GM20431 (cell line): ENCODE data around the gene PRR33.

Experiments used
- in situ Hi-C: fragments of 300-500 bp; cut with MseI, MboI; formaldehyde crosslinking; loops from one replicate; pipeline ENCODE4 v1.15.0; 2020; ENCODE audit warnings: low sequenced_read_pairs; ENCODE audit not compliant: unreplicated experiment

PRR33 gene

DNA sequence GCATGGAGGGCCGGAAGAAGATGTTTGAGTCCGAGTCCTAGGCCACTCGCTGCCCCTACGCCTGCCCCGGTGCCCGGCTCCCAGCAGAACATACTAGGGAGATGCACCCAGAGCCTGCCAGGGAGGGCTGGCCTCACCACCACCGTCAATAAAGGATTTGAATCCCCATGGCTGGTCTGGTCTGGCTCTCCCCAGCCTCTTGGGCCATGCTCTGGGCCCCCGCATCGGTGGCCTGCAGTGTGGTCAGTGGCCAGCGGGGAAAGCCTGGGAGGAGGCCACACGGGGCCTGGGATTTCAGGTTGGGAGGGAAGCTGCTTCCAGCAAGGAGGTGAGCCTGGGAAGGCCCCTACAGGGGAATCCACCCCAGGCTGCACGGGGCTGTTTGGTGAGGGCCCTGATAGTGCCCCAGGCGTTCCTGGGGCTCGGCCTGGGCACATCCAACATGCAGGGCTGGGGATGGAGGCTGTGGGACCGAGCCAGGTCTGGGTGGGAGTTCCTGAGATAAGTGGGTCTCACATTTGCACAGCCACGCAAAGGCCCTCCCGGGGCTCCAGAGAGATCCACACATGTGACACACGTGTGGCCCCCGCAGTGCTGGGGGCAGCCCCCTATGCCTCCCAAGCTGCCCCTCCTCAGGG is 50.1 kb downstream of the PRR33 start:
- in situ Hi-C loops, result no loop called here

DNA sequence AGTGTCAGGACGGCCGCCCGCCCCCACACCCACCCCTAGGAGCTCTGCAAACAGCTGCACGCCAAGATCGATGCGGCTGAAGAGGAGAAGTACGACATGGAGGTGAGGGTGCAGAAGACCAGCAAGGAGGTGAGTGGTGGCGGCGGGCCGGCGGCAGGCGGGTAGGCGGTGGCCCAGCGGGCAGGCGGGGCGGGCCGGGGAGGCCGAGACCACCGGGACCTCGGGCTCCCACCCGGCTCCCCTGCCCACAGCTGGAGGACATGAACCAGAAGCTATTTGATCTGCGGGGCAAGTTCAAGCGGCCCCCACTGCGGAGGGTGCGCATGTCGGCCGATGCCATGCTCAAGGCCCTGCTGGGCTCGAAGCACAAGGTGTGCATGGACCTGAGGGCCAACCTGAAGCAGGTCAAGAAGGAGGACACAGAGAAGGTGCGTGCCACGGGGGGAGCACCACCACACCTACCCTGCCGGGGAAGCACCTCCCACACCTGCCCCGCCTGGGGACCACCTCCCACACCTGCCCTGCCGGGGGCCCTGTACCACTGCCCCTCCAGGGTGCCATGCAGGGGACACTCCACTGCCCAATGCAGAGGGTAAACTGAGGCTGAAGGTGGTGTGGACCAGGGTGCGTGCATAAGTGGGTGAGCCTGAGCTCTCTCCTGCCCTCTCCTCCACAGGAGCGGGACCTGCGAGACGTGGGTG is 50.8 kb downstream of the PRR33 start:
- in situ Hi-C loops, result no loop called here

DNA sequence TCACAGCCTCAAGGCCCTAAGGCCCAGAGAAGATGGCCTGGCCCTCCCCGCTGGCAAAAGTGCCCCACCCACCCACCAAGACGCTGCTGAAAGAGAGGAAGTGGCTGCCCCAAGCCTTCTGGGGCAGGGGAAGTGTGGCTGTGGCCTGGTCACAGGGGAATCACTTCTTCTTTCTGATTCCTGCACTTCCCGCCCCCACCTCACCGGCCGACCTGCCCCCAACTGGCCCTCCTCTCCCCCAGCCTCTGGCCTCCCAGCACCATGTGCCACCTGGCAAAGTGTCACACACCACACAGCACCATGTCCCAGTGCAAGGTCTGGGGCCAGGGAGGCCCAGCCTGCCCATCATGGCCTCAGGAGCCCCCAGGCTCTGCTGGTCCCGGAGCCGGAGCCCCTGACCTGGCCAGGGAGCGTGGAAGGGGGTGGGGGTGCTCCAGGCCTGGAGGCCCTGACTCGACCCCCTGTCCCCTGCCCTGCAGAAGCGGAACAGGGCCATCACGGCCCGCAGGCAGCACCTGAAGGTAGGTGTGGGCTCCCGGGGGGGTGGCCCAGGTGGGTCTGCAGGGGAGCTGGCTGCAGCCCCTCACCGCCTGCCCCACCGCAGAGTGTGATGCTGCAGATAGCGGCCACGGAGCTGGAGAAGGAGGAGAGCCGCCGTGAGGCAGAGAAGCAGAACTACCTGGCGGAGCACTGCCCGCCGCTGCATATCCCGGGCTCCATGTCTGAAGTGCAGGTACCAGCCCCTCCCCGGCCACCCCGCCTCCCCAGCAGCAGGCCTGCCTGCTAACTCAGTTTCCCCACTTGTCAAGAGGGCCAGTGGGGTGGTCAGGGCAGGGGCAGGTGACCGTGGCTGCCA is 51.5 kb downstream of the PRR33 start:
- in situ Hi-C loops, result no loop called here

DNA sequence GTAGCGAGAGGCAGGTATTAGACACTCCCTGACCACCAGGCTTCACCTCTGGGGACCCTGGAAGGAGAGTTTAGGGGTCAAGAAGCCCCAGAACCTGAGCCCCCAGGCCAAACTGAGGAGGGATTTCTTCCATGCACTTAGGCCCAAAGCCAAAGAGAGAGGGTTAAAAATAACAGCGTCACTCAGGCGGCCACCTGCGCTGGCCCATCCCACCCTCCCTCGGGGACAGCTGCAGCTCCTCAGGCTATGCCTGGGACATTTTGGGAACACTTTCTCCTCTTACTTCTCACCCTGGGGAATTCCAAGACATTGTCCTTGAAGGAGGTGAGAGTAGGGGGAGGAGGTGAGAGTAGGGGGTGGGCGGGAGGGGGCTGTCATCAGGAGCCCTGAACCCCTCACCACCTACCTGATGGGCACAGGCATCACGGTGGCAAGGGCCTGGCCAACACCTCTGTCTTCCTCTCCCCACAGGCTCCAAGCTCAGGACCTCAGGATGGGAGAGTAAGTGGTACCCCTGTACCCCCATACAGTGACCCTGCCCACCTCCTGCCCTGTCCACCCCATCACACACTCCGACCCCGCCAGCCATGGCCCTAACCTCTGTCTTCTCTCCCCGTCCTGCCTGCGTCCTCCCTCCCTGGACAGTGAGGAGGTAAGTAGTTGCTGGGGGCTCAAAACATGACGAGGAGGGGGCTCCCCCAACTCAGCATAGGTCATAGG is 52.3 kb downstream of the PRR33 start:
- in situ Hi-C loops, result no loop called here

DNA sequence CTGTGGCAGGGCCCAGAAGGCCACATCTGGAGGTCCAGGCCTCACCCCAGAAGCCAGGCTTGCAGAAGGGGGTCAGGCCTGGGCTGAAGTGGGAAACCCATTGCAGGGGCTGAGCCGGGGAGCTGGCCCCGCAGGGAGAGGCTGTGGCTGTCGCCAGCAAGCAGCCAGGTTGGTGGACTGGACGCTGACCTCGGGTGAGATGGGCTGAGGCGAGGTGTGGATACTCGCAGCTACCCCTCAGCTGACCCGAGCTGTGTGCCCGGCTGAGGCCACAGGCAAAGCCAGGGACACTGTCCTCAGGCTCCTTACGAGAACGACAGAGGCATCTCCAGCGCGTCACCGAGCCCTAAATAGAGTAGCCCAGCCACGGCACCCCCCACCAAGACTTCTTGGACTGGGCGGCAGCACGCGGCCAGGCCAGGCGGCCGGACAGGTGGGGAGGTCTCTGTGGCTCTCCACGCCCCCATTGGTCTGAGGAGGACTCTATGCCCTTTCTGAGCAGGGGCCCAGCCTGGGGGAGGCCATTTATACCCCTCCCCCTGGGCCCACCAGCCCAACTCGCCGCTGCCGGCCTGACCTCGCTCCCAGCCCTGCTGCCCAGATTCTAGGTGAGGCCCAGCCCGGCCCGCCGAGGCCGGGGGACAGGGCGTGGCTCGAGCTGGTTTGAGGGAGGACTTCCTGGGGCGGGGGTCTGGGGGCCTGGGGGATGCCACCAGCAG is 53.1 kb downstream of the PRR33 start, which contains the start of gene TNNI2:
TNNI2 (plus strand) TSS at position 556 of the 719 bp plus-strand sequence. CDS start 716 bp downstream, outside the sequence.
- in situ Hi-C loops, result no loop called here
